ENCODE measurements around the gene LINGO4. TPM values are rescaled to one million over a fixed set of nuclear protein-coding genes. Genes with fewer than 3 reads are reported as not detected.
A peak's percentile ranks its signal among the peaks of the same experiment; 100 is the strongest.

Gene LINGO4
- total RNA-seq, 1 donor, result under 0.01 TPM

DNA sequence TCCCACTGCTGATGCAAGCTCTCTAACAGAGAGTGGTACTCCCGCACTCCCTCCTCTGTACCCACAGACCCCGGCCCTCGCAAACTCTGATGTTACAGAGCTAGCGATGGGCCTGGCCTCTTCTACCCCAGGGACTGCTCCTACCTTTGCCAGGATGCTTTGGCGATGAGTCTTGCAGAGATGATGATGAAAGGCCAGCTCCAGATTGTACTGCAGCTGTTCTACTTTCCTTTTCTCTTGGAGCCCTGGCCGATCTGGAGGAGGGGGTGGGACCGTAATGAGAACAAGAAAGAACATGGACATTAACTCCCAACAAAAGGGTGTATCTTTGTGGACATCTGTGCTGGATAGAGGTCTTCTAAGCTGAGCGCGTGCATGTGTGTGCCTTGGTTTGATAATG is 6.0 kb upstream of the LINGO4 start:
- Histone ChIP-seq H3K4me3 (ENCODE audit: low read length) (no peak overlapping the region), H3K27me3 (ENCODE audit: insufficient read depth, low read length) (no peaks in the 10 kb centered on the region), H3K4me1 (ENCODE audit: insufficient read depth, low read length) (peaks cover 12% of the 10 kb centered on the region), H3K9me3 (ENCODE audit: low read depth, low read length) (no peaks in the 10 kb centered on the region)

DNA sequence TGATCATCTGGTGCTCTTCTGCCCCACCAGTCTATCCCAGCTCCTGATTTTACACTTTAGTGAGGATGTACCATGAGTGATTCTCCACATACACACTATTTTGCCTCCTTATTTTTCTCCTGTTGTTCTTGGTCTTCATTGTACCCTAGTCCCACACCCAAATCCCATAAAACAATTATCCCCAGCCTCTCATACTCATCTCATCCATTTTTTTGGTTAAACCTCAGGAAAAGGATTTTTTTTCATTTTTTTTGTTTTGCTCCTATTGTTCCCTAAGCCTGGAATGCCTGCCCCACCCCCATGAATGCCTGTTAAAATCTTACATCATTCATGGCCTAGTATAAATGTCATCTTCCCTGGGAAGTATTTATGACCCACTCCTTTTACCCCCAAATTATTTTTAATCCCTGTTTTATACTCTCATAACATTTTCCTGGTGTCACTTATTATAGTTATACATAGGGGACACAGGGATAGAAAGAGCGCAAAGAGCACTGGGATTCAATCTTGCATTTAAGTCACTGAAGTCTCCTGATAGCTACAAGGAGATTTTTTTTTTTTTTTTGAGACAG is 4.9 kb upstream of the LINGO4 start:
- Histone ChIP-seq H3K27me3 (ENCODE audit: insufficient read depth, low read length) (no peaks in the 10 kb centered on the region), H3K9me3 (ENCODE audit: low read depth, low read length) (no peaks in the 10 kb centered on the region), H3K4me3 (ENCODE audit: low read length) (no peak overlapping the region), H3K4me1 (ENCODE audit: insufficient read depth, low read length) (peaks cover 4% of the 10 kb centered on the region)

- no peaks in the 10 kb centered on the region for H3K4me1 ChIP-seq (ENCODE audit: insufficient read depth, low read length)
- no peaks in the 10 kb centered on the region for H3K27me3 ChIP-seq (ENCODE audit: insufficient read depth, low read length)
- H3K4me3 ChIP-seq (ENCODE audit: low read length), result no peak overlapping the region
- H3K9me3 ChIP-seq (ENCODE audit: low read depth, low read length), result no peaks in the 10 kb centered on the region
Measured at GRCh38 chr1:151809290-151809984, 4.2 kb upstream of the LINGO4 start.

- Histone ChIP-seq H3K4me3 (ENCODE audit: low read length) (no peak overlapping the region), H3K27me3 (ENCODE audit: insufficient read depth, low read length) (no peaks in the 10 kb centered on the region), H3K9me3 (ENCODE audit: low read depth, low read length) (no peaks in the 10 kb centered on the region), H3K4me1 (ENCODE audit: insufficient read depth, low read length) (no peaks in the 10 kb centered on the region)
Measured at GRCh38 chr1:151807766-151808165, 2.5 kb upstream of the LINGO4 start.

DNA sequence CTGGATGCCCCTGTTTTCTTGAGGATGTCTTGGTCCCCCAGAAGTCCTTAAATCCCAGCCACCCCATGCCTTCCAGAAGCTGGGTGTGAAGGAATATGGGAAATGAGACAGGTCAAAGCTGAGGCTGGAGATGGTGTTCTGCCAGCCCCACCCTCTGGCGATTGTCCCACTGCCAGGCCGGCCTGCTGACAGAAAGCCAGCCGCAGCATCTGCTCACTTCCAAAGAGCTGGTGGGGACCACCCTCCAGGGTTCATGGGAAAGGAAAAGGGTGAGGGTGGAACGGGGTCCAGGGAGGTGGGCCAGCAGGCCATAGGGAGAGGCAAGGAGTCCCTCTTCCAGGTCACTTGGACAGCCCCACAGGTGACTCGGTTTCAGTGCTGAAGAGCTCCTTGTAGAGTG is 1.9 kb upstream of the LINGO4 start:
- H3K9me3 ChIP-seq (ENCODE audit: low read depth, low read length), result no peaks in the 10 kb centered on the region
- no peaks in the 10 kb centered on the region for H3K4me1 ChIP-seq (ENCODE audit: insufficient read depth, low read length)
- H3K27me3 ChIP-seq (ENCODE audit: insufficient read depth, low read length), result no peaks in the 10 kb centered on the region
- no peak overlapping the region for H3K4me3 ChIP-seq (ENCODE audit: low read length)

GRCh38 chr1:151806170-151806569 is 951 bp upstream of the LINGO4 start:
- H3K9me3 ChIP-seq (ENCODE audit: low read depth, low read length), result no peaks in the 10 kb centered on the region
- no peaks in the 10 kb centered on the region for H3K4me1 ChIP-seq (ENCODE audit: insufficient read depth, low read length)
- H3K4me3 ChIP-seq (ENCODE audit: low read length), result no peak overlapping the region
- no peaks in the 10 kb centered on the region for H3K27me3 ChIP-seq (ENCODE audit: insufficient read depth, low read length)

DNA sequence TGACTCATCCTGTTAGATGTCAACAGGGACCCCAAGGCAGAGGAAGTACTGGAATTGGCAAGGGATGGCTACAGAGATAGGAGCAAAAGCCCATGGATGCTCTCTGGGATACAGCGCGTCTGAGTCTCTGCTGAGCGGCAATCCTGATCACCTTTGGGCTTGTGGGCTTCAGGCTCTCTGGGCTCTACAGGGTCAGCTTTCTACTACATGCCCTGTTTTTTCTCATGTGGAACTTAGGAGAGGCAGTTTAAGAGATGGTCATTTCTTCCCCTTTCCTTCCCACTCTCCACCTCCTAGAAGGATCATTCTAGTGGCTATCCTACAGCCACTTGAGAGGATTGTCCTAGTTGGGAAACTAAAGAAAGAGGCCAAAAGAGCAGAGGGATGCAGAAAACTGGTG is 1.3 kb downstream of the LINGO4 start:
- Histone ChIP-seq H3K27me3 (ENCODE audit: insufficient read depth, low read length) (peaks cover 2% of the 10 kb centered on the region), H3K4me3 (ENCODE audit: low read length) (no peak overlapping the region), H3K4me1 (ENCODE audit: insufficient read depth, low read length) (no peaks in the 10 kb centered on the region), H3K9me3 (ENCODE audit: low read depth, low read length) (no peaks in the 10 kb centered on the region)

- H3K4me1 ChIP-seq (ENCODE audit: insufficient read depth, low read length), result no peaks in the 10 kb centered on the region
- no peak overlapping the region for H3K4me3 ChIP-seq (ENCODE audit: low read length)
- H3K9me3 ChIP-seq (ENCODE audit: low read depth, low read length), result no peaks in the 10 kb centered on the region
- H3K27me3 ChIP-seq (ENCODE audit: insufficient read depth, low read length), result peaks cover 2% of the 10 kb centered on the region
Measured at GRCh38 chr1:151803164-151803563, 2.1 kb downstream of the LINGO4 start.

GRCh38 chr1:151802372-151802771 is 2.8 kb downstream of the LINGO4 start:
- H3K27me3 ChIP-seq (ENCODE audit: insufficient read depth, low read length), result peaks cover 2% of the 10 kb centered on the region
- H3K9me3 ChIP-seq (ENCODE audit: low read depth, low read length), result no peaks in the 10 kb centered on the region
- no peak overlapping the region for H3K4me3 ChIP-seq (ENCODE audit: low read length)
- no peaks in the 10 kb centered on the region for H3K4me1 ChIP-seq (ENCODE audit: insufficient read depth, low read length)

- H3K9me3 ChIP-seq (ENCODE audit: low read depth, low read length), result no peaks in the 10 kb centered on the region
- H3K27me3 ChIP-seq (ENCODE audit: insufficient read depth, low read length), result peaks cover 2% of the 10 kb centered on the region
- no peak overlapping the region for H3K4me3 ChIP-seq (ENCODE audit: low read length)
- H3K4me1 ChIP-seq (ENCODE audit: insufficient read depth, low read length), result no peaks in the 10 kb centered on the region
Measured at GRCh38 chr1:151801846-151802245, 3.4 kb downstream of the LINGO4 start.

- H3K4me3 ChIP-seq (ENCODE audit: low read length), result no peak overlapping the region
- peaks cover 2% of the 10 kb centered on the region for H3K27me3 ChIP-seq (ENCODE audit: insufficient read depth, low read length)
Measured at GRCh38 chr1:151801310-151801820, 3.9 kb downstream of the LINGO4 start.

DNA sequence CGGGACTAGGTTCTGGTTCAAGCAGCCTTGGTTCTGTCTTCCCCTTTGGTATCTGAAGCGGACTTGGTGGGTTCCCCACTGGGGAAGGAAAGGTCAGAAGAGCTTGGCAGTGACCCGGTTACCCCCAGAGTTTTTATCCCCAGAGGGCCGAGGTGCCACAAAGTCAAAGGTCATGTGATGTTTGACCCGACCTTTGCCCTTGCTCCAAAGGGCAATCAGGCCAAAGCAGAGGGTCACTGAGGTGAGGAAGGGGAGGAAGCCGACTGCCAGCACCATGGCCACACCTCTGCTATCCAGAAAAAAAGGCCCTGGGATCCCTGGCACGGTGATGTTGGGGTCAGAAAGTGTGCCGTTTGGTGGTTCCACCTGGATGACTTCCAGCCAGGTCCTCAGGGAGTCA is 4.4 kb downstream of the LINGO4 start:
- no peaks in the 10 kb centered on the region for H3K9me3 ChIP-seq (ENCODE audit: low read depth, low read length)
- no peak overlapping the region for H3K4me3 ChIP-seq (ENCODE audit: low read length)
- no peaks in the 10 kb centered on the region for H3K4me1 ChIP-seq (ENCODE audit: insufficient read depth, low read length)
- peaks cover 2% of the 10 kb centered on the region for H3K27me3 ChIP-seq (ENCODE audit: insufficient read depth, low read length)

More at GRCh38 chr1:151801310-151801820, 3.9 kb downstream of the LINGO4 start:
- H3K9me3 ChIP-seq (ENCODE audit: low read depth, low read length), result no peaks in the 10 kb centered on the region
- no peaks in the 10 kb centered on the region for H3K4me1 ChIP-seq (ENCODE audit: insufficient read depth, low read length)

DNA sequence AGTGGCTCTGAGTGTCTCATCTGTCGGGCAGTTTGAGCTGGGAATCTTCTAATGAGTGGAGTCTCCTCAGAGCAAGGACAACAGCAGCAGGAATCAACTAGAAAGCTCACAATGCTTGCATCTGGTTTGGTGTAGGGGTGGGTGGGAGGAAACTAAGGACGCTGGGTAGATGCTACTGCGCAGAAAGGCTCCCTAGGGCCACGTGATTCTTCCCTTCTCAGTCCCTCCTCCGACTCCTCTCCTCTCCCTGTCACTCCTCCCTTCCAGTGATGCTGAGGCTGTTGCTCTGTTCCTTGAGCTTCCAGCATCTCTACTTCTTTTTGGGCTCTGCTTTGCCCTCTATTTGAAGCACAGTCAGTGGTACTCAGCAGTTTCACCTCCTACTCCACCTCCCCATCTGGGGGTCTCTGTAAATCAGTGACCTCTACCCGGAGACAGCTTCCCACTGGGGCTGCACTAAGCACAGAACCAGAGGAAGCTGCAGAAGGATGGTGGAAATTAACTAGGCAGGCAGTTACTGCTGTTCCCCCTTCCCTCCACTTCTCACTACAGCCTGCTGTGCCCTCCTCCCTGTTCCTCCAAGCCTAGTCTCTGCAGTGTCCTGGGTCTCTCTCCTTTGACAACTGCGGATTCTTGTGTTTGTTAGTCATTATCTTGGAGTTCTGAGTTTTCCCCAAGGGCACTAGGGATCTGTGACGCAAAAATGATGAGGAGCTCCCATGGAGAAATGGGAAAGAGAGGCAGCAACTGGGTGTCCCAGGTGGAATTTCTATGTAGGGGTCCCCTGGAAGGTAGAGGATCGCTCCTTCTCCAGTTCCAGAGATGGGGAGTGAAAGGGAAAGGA is 5.8 kb downstream of the LINGO4 start:
- H3K9me3 ChIP-seq (ENCODE audit: low read depth, low read length), result no peaks in the 10 kb centered on the region

DNA sequence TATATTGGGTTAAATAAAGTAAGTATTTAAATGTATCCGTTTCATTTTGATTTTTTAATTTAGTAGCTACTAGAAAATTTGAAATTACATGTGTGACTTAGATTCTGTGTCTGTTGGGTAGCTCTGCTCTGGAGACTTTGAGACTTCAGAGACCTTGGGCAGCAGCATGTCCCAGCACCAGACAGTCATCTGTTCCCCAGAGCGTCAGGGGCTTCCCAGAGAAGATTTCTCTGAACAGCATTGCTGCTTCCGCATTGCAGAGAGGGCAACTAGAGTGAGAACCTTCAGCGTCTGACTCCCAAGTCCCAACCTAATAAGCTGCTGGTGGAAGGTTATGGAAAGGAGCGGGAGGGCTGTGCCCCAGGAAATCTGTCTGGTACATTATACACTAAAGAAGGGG is 6.6 kb downstream of the LINGO4 start:
- Histone ChIP-seq H3K9me3 (ENCODE audit: low read depth, low read length) (no peaks in the 10 kb centered on the region), H3K4me1 (ENCODE audit: insufficient read depth, low read length) (no peaks in the 10 kb centered on the region), H3K27me3 (ENCODE audit: insufficient read depth, low read length) (peaks cover 2% of the 10 kb centered on the region), H3K4me3 (ENCODE audit: low read length) (no peak overlapping the region)

More for the DNA sequence above, 5.8 kb downstream of the LINGO4 start:
- Histone ChIP-seq H3K4me3 (ENCODE audit: low read length) (no peak overlapping the region), H3K4me1 (ENCODE audit: insufficient read depth, low read length) (no peaks in the 10 kb centered on the region), H3K27me3 (ENCODE audit: insufficient read depth, low read length) (peaks cover 2% of the 10 kb centered on the region)

DNA sequence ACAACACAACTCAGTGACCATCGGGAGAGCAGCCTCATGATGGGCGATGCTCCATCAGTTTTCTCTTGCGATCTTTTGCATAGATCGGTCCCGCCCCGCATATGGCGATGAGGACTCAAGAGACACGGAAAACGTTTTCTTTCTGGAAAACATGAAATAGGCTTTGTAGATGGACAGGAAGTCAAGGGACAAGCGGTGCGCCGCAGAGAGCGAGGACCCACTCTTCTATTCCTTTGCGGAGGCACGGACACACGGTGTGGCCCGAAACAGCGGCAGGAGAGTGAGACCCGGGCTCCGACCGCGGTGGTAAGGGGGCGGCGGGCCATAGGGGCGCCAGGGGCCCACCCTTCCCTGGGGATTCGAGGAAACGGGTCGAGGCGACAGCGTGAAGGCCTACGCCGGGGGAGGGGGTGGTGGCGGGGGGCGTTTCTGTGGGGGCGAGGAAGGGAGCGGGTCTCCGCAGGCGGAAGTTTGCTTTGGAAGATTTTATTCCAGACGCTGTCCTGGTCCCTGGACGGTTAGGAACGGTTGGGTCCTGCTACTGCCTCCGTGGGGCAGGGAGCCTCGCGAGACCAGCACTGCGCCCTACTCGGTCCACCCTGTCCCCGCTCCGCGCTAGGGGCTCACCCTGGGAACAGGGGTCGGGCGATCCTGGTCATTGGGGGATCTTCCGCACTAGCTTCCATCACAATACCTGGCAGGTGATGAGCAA is 14.1 kb downstream of the LINGO4 start:
- H3K4me3 ChIP-seq (ENCODE audit: low read length), result peak overlapping the region; percentile 84
- no peaks in the 10 kb centered on the region for H3K27me3 ChIP-seq (ENCODE audit: insufficient read depth, low read length)
- H3K9me3 ChIP-seq (ENCODE audit: low read depth, low read length), result no peaks in the 10 kb centered on the region
- H3K4me1 ChIP-seq (ENCODE audit: insufficient read depth, low read length), result peaks cover 10% of the 10 kb centered on the region

Measured in mononuclear cell (primary cell).